Esophagus squamous epithelium (tissue), 5 donors: ENCODE measurements around the gene TTC6. TPM values are rescaled to one million over a fixed set of nuclear protein-coding genes. Genes with fewer than 3 reads are reported as not detected.

Experiments
- DNase-seq: peaks from one replicate; lab custom pipeline; 2025; lab: John Stamatoyannopoulos, UW
- H3K27ac ChIP-seq, 4 donors: fragments of 200-600 bp; sonication (generic); one replicate each; pipeline ENCODE4 v1.5.1; 2016 to 2019; ENCODE audit warnings: mild to moderate bottlenecking in 1 of 4
- H3K27me3 ChIP-seq, 4 donors: fragments of 200-600 bp; sonication (generic); 1 replicate in 3 of 4; 2 replicates in 1 of 4; pipeline versions ENCODE4 v1.5.1 to v1.6.0; 2017 to 2021; ENCODE audit warnings: antibody characterized with exemption in 1 of 4
- H3K36me3 ChIP-seq, 3 donors: fragments of 200-600 bp; sonication (generic); one replicate each; pipeline ENCODE4 v1.5.1; 2016 to 2019
- H3K4me1 ChIP-seq, 3 donors: fragments of 200-600 bp; sonication (generic); one replicate each; pipeline ENCODE4 v1.5.1; 2017 to 2019
- H3K4me3 ChIP-seq, 4 donors: fragments of 200-600 bp; sonication (generic); 1 replicate in 3 of 4; 2 replicates in 1 of 4; pipeline ENCODE4 v1.5.1; 2016 to 2019; ENCODE audit warnings: mild to moderate bottlenecking in 2 of 4, moderate library complexity in 1 of 4
- H3K9me3 ChIP-seq, 3 donors: fragments of 200-600 bp; sonication (generic); one replicate each; pipeline ENCODE4 v1.5.1; 2016 to 2019
- CTCF ChIP-seq, 6 experiments: fragments of 450-650 bp in 4 of 6; fragments of 200-600 bp in 2 of 6; sonication (generic) in 2 of 6; IDR thresholded peaks; one replicate each; pipeline ENCODE4 v1.5.1; 2016 to 2019; ENCODE audit warnings: antibody characterized with exemption in 6 of 6, mild to moderate bottlenecking in 4 of 6, moderate library complexity in 4 of 6
- POLR2A ChIP-seq, 4 donors: fragments of 450-650 bp; IDR thresholded peaks; one replicate each; pipeline ENCODE4 v1.6.1; 2017; ENCODE audit warnings: antibody characterized with exemption in 4 of 4, mild to moderate bottlenecking in 4 of 4, moderate library complexity in 3 of 4
- WGBS, 2 donors: methylation state at CpG; one replicate each; pipeline ENCODE4 v1.1.5; 2018; 5-methylcytosine and 5-hydroxymethylcytosine counted together
- intact Hi-C: fragments of 100-400 bp; cut with DNase I; formaldehyde crosslinking; loops from one replicate; pipeline ENCODE4 v1.15.0; 2022
- total RNA-seq, 4 donors: library from RNA; depleted of rRNA; stranded (reverse); fragments of >200 nt; gene quantifications; one replicate each; pipeline ENCODE4 v1.1.0, GENCODE V29; 2016
- donor health status: DM: yes; HTN: yes; CAD: no.

TTC6 gene
- total RNA-seq, 4 donors from 2014 or later, result 0.82 to 8.4 (median 3.5) TPM

DNA sequence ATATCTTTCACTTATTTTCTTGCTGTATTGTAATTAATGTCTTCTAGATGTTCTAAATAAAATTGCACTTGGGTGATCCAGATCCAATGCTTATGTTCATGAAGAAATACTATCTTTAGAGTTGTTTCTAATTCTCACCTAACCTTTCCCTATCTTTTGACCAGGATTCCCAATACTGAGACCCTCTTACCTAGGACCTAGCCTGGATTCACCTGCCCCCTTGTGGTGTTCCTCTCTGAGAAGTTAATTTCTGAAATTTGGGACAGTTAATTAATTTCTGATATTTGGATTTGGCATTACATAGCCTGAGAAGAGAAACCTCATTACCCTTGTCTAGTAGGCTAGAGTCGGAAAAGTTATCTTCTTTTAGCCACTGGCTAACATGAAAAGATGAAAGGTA, 29.9 kb upstream of the TTC6 start:
- no peaks in the 10 kb centered on the region for H3K9me3 ChIP-seq
- DNase-seq, result no peak
- peak in 1 of 6 experiments; percentile 5 for TF ChIP-seq CTCF (IDR thresholded peaks at IDR 0.05)
- TF ChIP-seq POLR2A (IDR thresholded peaks at IDR 0.05), result no peak
- H3K4me3 ChIP-seq, result no peak overlapping the region
- no peaks in the 10 kb centered on the region for H3K27me3 ChIP-seq
- intact Hi-C loops, result no loop called here
- WGBS, 2 donors, result 88 to 89% methylated on average over 1 of the region's 1 CpG
- H3K36me3 ChIP-seq, result no peaks in the 10 kb centered on the region
- peaks cover 0 to 17% (median 0%) of the 10 kb centered on the region in 3 donors for H3K4me1 ChIP-seq
- no peak overlapping the region for H3K27ac ChIP-seq

DNA sequence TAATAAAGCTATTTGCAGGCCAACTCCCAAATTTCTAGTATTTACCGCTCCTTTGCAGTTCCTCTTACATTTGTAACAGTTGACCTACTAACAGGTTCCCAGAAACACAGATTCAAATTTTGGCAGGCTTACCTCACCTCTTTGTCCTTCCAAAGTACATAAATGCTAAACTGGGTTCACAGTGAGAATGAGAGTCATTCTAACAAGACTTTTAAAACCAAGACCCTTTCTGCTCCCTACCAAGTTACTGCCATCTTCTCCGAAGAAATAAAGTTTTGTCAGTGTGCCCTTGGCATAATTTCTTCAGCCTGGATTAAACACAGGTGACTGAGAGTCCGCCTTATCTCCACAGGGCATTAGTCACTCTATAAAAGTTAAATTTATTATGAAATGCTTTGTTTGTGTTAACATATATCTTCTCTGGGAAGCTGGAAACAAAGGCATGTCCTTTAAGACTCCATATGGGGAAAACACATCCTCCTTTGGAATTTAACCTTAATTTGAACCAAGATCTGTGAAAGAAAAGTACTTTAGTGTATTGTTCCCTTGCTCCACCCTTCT, 28.5 kb upstream of the TTC6 start:
- no peaks in the 10 kb centered on the region for H3K36me3 ChIP-seq
- H3K4me1 ChIP-seq, result peaks cover 0 to 17% (median 0%) of the 10 kb centered on the region in 3 donors
- no peak overlapping the region for H3K4me3 ChIP-seq
- H3K9me3 ChIP-seq, result no peaks in the 10 kb centered on the region
- H3K27me3 ChIP-seq, result no peaks in the 10 kb centered on the region
- no peak for DNase-seq
- intact Hi-C loops, result no loop called here
- TF ChIP-seq CTCF (IDR thresholded peaks at IDR 0.05) (no peak), POLR2A (IDR thresholded peaks at IDR 0.05) (no peak)
- H3K27ac ChIP-seq, result peak overlapping the region in 1 of 4 donors; percentile 13
- WGBS, 2 donors, result 22 to 37% methylated on average over 3 of the region's 3 CpGs

DNA sequence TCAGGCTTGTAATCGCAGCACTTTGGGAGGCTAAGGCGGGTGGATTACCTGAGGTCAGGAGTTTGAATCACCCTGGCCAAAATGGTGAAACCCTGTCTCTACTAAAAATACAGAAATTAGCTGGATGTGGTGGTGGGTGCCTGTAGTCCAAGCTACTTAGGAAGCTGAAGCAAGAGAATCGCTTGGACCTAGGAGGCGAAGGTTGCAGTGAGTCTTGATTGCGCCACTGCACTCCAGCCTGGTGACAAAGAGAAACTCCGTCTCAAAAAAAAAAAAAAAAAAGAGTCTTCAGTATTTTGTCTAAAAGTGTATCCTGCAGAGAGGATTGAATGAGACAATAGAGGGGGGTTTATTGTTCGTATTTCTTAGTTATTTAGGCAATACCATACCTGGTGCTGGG, 25.7 kb upstream of the TTC6 start:
- WGBS, 2 donors, result 85 to 86% methylated on average over 7 of the region's 7 CpGs
- intact Hi-C loops, result no loop called here
- H3K36me3 ChIP-seq, result no peaks in the 10 kb centered on the region

GRCh38 chr14:37571391-37571790, 24.0 kb upstream of the TTC6 start:
- peaks cover 0 to 14% (median 0%) of the 10 kb centered on the region in 3 donors for H3K4me1 ChIP-seq
- WGBS, 2 donors, result 84 to 96% methylated on average over 4 of the region's 4 CpGs
- TF ChIP-seq POLR2A (IDR thresholded peaks at IDR 0.05) (no peak), CTCF (IDR thresholded peaks at IDR 0.05) (no peak)
- no peak overlapping the region for H3K4me3 ChIP-seq
- H3K27ac ChIP-seq, result no peak overlapping the region
- intact Hi-C loops, result no loop called here
- H3K27me3 ChIP-seq, result peaks cover 0 to 6% (median 0%) of the 10 kb centered on the region in 4 donors
- H3K9me3 ChIP-seq, result no peaks in the 10 kb centered on the region
- DNase-seq, result no peak
- no peaks in the 10 kb centered on the region for H3K36me3 ChIP-seq

More for the DNA sequence above, 25.7 kb upstream of the TTC6 start:
- Histone ChIP-seq H3K4me1 (peaks cover 0 to 17% (median 0%) of the 10 kb centered on the region in 3 donors), H3K27ac (no peak overlapping the region), H3K27me3 (no peaks in the 10 kb centered on the region), H3K4me3 (no peak overlapping the region), H3K9me3 (no peaks in the 10 kb centered on the region)
- DNase-seq, result no peak
- TF ChIP-seq CTCF (IDR thresholded peaks at IDR 0.05) (no peak), POLR2A (IDR thresholded peaks at IDR 0.05) (no peak)

GRCh38 chr14:37573356-37573755, 22.1 kb upstream of the TTC6 start:
- intact Hi-C loops, result no loop called here
- no peak overlapping the region for H3K27ac ChIP-seq
- WGBS, 2 donors, result 73 to 75% methylated on average over 2 of the region's 2 CpGs

More at GRCh38 chr14:37573356-37573755, 22.1 kb upstream of the TTC6 start:
- no peak for DNase-seq
- Histone ChIP-seq H3K27me3 (peaks cover 0 to 6% (median 0%) of the 10 kb centered on the region in 4 donors), H3K4me1 (no peaks in the 10 kb centered on the region), H3K4me3 (no peak overlapping the region), H3K36me3 (no peaks in the 10 kb centered on the region), H3K9me3 (no peaks in the 10 kb centered on the region)
- TF ChIP-seq POLR2A (IDR thresholded peaks at IDR 0.05), result no peak
- TF ChIP-seq CTCF (IDR thresholded peaks at IDR 0.05), result no peak
